ENCODE measurements around the gene CCL17.
"Not testable (repeated sequence)": the region's sequence is repeated elsewhere in the genome, so short reads cannot be mapped to it uniquely, and the experiment has no call there.

CCL17 gene

GRCh38 chr16:57379579-57379978 lies 25.0 kb upstream of the CCL17 start:
- DNase-seq, result no peak

GRCh38 chr16:57380671-57381462 lies 23.7 kb upstream of the CCL17 start:
- DNase-seq, result no peak

- DNase-seq, result no peak
Measured at GRCh38 chr16:57381791-57382534, 22.6 kb upstream of the CCL17 start.

- no peak for DNase-seq
Measured at GRCh38 chr16:57382535-57383275, 21.9 kb upstream of the CCL17 start.

GRCh38 chr16:57383276-57384247 lies 21.0 kb upstream of the CCL17 start:
- no peak for DNase-seq

GRCh38 chr16:57384248-57385070 lies 20.1 kb upstream of the CCL17 start:
- no peak for DNase-seq

- DNase-seq, result no peak
Measured at GRCh38 chr16:57385083-57385482, 19.5 kb upstream of the CCL17 start.

- no peak for DNase-seq
Measured at GRCh38 chr16:57386381-57386951, 18.1 kb upstream of the CCL17 start.

GRCh38 chr16:57387598-57388354 lies 16.8 kb upstream of the CCL17 start:
- DNase-seq, result no peak

GRCh38 chr16:57388359-57389086 lies 16.0 kb upstream of the CCL17 start:
- DNase-seq, result no peak

GRCh38 chr16:57389087-57389468 lies 15.5 kb upstream of the CCL17 start:
- no peak for DNase-seq

- no peak for DNase-seq
Measured at GRCh38 chr16:57390636-57391295, 13.8 kb upstream of the CCL17 start.

GRCh38 chr16:57391300-57391699 lies 13.3 kb upstream of the CCL17 start:
- no peak for DNase-seq

- DNase-seq, result no peak
Measured at GRCh38 chr16:57391708-57392107, 12.9 kb upstream of the CCL17 start.

- DNase-seq, result no peak
Measured at GRCh38 chr16:57392694-57393093, 11.9 kb upstream of the CCL17 start.

GRCh38 chr16:57394444-57394843 lies 10.1 kb upstream of the CCL17 start:
- DNase-seq, result no peak

GRCh38 chr16:57395026-57395425 lies 9.5 kb upstream of the CCL17 start:
- DNase-seq, result no peak

GRCh38 chr16:57396786-57397185 lies 7.8 kb upstream of the CCL17 start:
- DNase-seq, result no peak

- not testable (repeated sequence) for DNase-seq
Measured at GRCh38 chr16:57397493-57397892, 7.1 kb upstream of the CCL17 start.
